HCT116 (cell line): Measurements from ENCODE around the gene IMMP2L. TPM values are rescaled to one million over a fixed set of nuclear protein-coding genes. Genes with fewer than 3 reads are reported as not detected.

Experiments used
- ATAC-seq: fragments of 200-7000 bp; cut with Tn5 transposase; 2 replicates; pipeline ENCODE4 v1.9.1; 2020; ENCODE audit warnings: mild to moderate bottlenecking, moderate library complexity
- BruUV-seq: library from RNA; stranded (reverse); fragments of 400-500 nt; replicated peaks from 2 replicates; lab custom pipeline; 2021; lab: Mats Ljungman, UMichigan
- CTCF ChIA-PET: fragments of 300-600 bp; sonication (Branson Sonifier 250); formaldehyde crosslinking; loops from one replicate; lab custom pipeline; 2021; ENCODE audit warnings: antibody characterized with exemption; lab: Charles Lee
- POLR2A ChIA-PET: fragments of 300-600, 350-600 bp; sonication (Branson Sonifier 250); formaldehyde crosslinking; loops from one replicate; lab custom pipeline; 2021; ENCODE audit warnings: antibody characterized with exemption; lab: Charles Lee
- RAD21 ChIA-PET, 2 experiments: fragments of 300-600 bp; sonication (Branson Sonifier 250); formaldehyde crosslinking; loops; one replicate each; lab custom pipeline; 2023; ENCODE audit warnings: low total read pairs in 2 of 2; ENCODE audit not compliant: uncharacterized antibody in 2 of 2, unreplicated experiment in 2 of 2, low non-redundant PET in 1 of 2; lab: Charles Lee
- DNase-seq: peaks from one replicate; pipeline ENCODE4 v3.0.0-alpha.2; 2010; ENCODE audit warnings: low read depth, low spot score
- H2AFZ ChIP-seq: fragments of 200-600 bp; shearing (Covaris generic), sonication (generic); 2 replicates; pipeline ENCODE4 v1.6.1; 2017; ENCODE audit warnings: low read depth, mixed run types, mixed read lengths, antibody characterized with exemption, low read length; ENCODE audit not compliant: poor library complexity, severe bottlenecking
- H3K27ac ChIP-seq: 2 replicates; pipeline ENCODE4 v1.5.1; 2012; ENCODE audit warnings: low read depth, low read length
- H3K27me3 ChIP-seq: fragments of 200-600 bp; sonication (generic); 2 replicates; pipeline ENCODE4 v1.6.1; 2016; ENCODE audit warnings: mixed run types, low read length, mixed read lengths; ENCODE audit not compliant: insufficient read depth
- H3K36me3 ChIP-seq, 2 experiments: fragments of 200-500 bp in 1 of 2; fragments of 200-600 bp in 1 of 2; sonication (Bioruptor generic) in 1 of 2; sonication (generic) in 1 of 2; 2 replicates each; pipeline versions ENCODE4 v1.5.1 to v1.6.1; 2014 to 2016; ENCODE audit warnings: low read length in 2 of 2, inconsistent platforms in 1 of 2, mixed read lengths in 1 of 2, mixed run types in 1 of 2; ENCODE audit not compliant: insufficient read depth in 2 of 2, control insufficient read depth in 1 of 2
- H3K4me1 ChIP-seq, 2 experiments: fragments of 200-600 bp in 1 of 2; sonication (generic) in 1 of 2; 2 replicates each; pipeline versions ENCODE4 v1.5.1 to v1.6.1; 2012 to 2017; ENCODE audit warnings: low read length in 2 of 2, inconsistent platforms in 1 of 2, mild to moderate bottlenecking in 1 of 2, mixed read lengths in 1 of 2, mixed run types in 1 of 2, moderate library complexity in 1 of 2; ENCODE audit not compliant: insufficient read depth in 2 of 2, control insufficient read depth in 1 of 2
- H3K4me2 ChIP-seq: fragments of 200-600 bp; sonication (generic); 2 replicates; pipeline ENCODE4 v1.6.1; 2017; ENCODE audit warnings: mixed run types, low read length, mixed read lengths
- H3K4me3 ChIP-seq, 2 experiments: fragments of 200-600 bp in 1 of 2; sonication (generic) in 1 of 2; replicated peaks in 1 of 2; 2 replicates each; pipeline ENCODE4 v1.5.1; 2011 to 2016; ENCODE audit warnings: low read length in 2 of 2, control low read depth in 1 of 2, low read depth in 1 of 2, mild to moderate bottlenecking in 1 of 2, mixed read lengths in 1 of 2, mixed run types in 1 of 2
- H3K79me2 ChIP-seq: fragments of 200-600 bp; sonication (generic); 2 replicates; pipeline ENCODE4 v1.6.1; 2017; ENCODE audit warnings: mild to moderate bottlenecking, mixed run types, low read length, moderate library complexity, mixed read lengths; ENCODE audit not compliant: insufficient read depth
- H3K9ac ChIP-seq: fragments of 200-600 bp; sonication (generic); 2 replicates; pipeline ENCODE4 v1.6.1; 2016; ENCODE audit warnings: low read length, mixed read lengths
- H3K9me2 ChIP-seq: fragments of 200-600 bp; sonication (generic), shearing (Covaris generic); 2 replicates; pipeline ENCODE4 v1.6.1; 2017; ENCODE audit warnings: mixed run types, mild to moderate bottlenecking, moderate library complexity; ENCODE audit not compliant: insufficient read depth
- H3K9me3 ChIP-seq, 2 experiments: fragments of 200-500 bp in 1 of 2; fragments of 200-600 bp in 1 of 2; sonication (Bioruptor generic) in 1 of 2; sonication (generic) in 1 of 2; 2 replicates each; pipeline ENCODE4 v1.6.1; 2014 to 2017; ENCODE audit warnings: low read length in 2 of 2, mixed read lengths in 2 of 2, inconsistent platforms in 1 of 2, low read depth in 1 of 2, mild to moderate bottlenecking in 1 of 2, mixed run types in 1 of 2, moderate library complexity in 1 of 2; ENCODE audit not compliant: control insufficient read depth in 1 of 2, insufficient read depth in 1 of 2
- H4K20me1 ChIP-seq: fragments of 200-600 bp; sonication (generic), shearing (Covaris generic); 2 replicates; pipeline ENCODE4 v1.6.1; 2017; ENCODE audit warnings: mixed run types, mild to moderate bottlenecking, moderate library complexity; ENCODE audit not compliant: insufficient read depth
- CBX3 ChIP-seq: IDR thresholded peaks from 2 replicates; pipeline ENCODE4 v1.6.1; 2012; ENCODE audit warnings: low read depth
- CEBPB ChIP-seq: IDR thresholded peaks from 2 replicates; pipeline ENCODE4 v1.6.1; 2012; ENCODE audit warnings: low read depth
- EGR1 ChIP-seq: IDR thresholded peaks from 2 replicates; pipeline ENCODE4 v1.6.1; 2012; ENCODE audit warnings: low read depth
- ELF1 ChIP-seq: IDR thresholded peaks from 2 replicates; pipeline ENCODE4 v1.6.1; 2012; ENCODE audit warnings: low read depth, borderline replicate concordance
- EZH2phosphoT487 ChIP-seq: fragments of 200-600 bp; IDR thresholded peaks from 2 replicates; pipeline ENCODE4 v1.6.1; 2018; ENCODE audit warnings: antibody characterized with exemption, borderline replicate concordance
- FOSL1 ChIP-seq: IDR thresholded peaks from 2 replicates; pipeline ENCODE4 v1.6.1; 2012; ENCODE audit warnings: low read depth
- JUND ChIP-seq: IDR thresholded peaks from 2 replicates; pipeline ENCODE4 v1.6.1; 2012
- POLR2A ChIP-seq: IDR thresholded peaks from 2 replicates; pipeline ENCODE4 v1.7.0; 2011; ENCODE audit warnings: borderline replicate concordance; ENCODE audit not compliant: insufficient read depth, insufficient read length; ENCODE audit errors: extremely low read depth
- POLR2AphosphoS5 ChIP-seq: IDR thresholded peaks from 2 replicates; pipeline ENCODE4 v1.6.1; 2011; ENCODE audit warnings: mild to moderate bottlenecking, low read depth, low read length, moderate library complexity
- RAD21 ChIP-seq: IDR thresholded peaks from 2 replicates; pipeline ENCODE4 v1.6.1; 2012; ENCODE audit warnings: low read depth, mild to moderate bottlenecking
- SIN3A ChIP-seq: IDR thresholded peaks from 2 replicates; pipeline ENCODE4 v1.6.1; 2012; ENCODE audit warnings: low read depth
- SP1 ChIP-seq: IDR thresholded peaks from 2 replicates; pipeline ENCODE4 v1.6.1; 2012; ENCODE audit warnings: low read depth
- SRF ChIP-seq: IDR thresholded peaks from 2 replicates; pipeline ENCODE4 v1.6.1; 2012; ENCODE audit warnings: low read depth
- TCF7L2 ChIP-seq: IDR thresholded peaks from 2 replicates; pipeline ENCODE4 v1.7.0; 2011; ENCODE audit warnings: borderline replicate concordance, inconsistent platforms; ENCODE audit not compliant: insufficient read depth, insufficient read length; ENCODE audit errors: extremely low read depth
- YY1 ChIP-seq: IDR thresholded peaks from 2 replicates; pipeline ENCODE4 v1.6.1; 2011; ENCODE audit warnings: low read length, low read depth, moderate library complexity, mild to moderate bottlenecking; ENCODE audit not compliant: insufficient replicate concordance; ENCODE audit errors: extremely low read depth
- ZFX ChIP-seq: fragments of 450-650 bp; IDR thresholded peaks from 2 replicates; pipeline ENCODE4 v1.6.1; 2017
- ZNF274 ChIP-seq: fragments of 200-500 bp; sonication (Bioruptor generic); IDR thresholded peaks from 2 replicates; pipeline ENCODE4 v1.6.1; 2014; ENCODE audit warnings: mild to moderate bottlenecking, low read depth, low read length, inconsistent platforms
- intact Hi-C: fragments of 100-400 bp; cut with micrococcal nuclease; formaldehyde crosslinking; loops from 2 replicates; pipeline ENCODE4 v1.10.0; 2022
- total RNA-seq: library from RNA; stranded (reverse); gene quantifications from one replicate; pipeline ENCODE4 v1.2.1, GENCODE V29; 2021; ENCODE audit not compliant: unreplicated experiment
- TF ChIP-seq, protein P1 (sequence below): IDR thresholded peaks from 2 replicates; pipeline ENCODE4 v1.6.1; 2012
- TF ChIP-seq, protein P2 (sequence below): IDR thresholded peaks from 2 replicates; pipeline ENCODE4 v1.6.1; 2012
- TF ChIP-seq, protein P3 (sequence below), 3 experiments: fragments of 200-600 bp in 1 of 3; sonication (generic) in 1 of 3; IDR thresholded peaks in 2 of 3; conservative IDR thresholded peaks in 1 of 3; 2 replicates each; pipeline ENCODE4 v1.5.1; 2012 to 2017; ENCODE audit warnings: low read depth in 2 of 3, low read length in 2 of 3, antibody characterized with exemption in 1 of 3, borderline replicate concordance in 1 of 3, control low read depth in 1 of 3, mild to moderate bottlenecking in 1 of 3, mixed read lengths in 1 of 3, mixed run types in 1 of 3, moderate library complexity in 1 of 3; ENCODE audit not compliant: insufficient read depth in 1 of 3

Gene IMMP2L
- total RNA-seq, 1 experiment from 2014 or later: 21.1 TPM

DNA sequence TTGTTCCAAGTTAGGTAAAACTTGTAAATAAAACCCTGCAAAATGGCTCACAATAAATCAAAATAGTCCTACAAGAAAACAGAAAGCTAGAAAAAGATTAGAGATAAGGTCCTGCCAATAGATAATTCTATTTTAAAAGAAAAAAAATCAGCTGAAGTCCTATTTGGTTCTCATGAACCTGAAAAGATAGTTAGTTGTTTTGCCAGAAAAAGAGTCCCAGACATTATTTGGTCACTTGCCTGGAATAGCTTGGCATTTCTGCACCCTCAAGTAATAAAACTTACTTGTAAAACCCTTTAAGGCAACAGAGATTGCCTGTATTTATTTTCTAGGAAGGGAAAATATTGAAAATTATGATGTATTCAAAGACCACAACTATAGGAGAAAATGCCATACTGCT is 423.7 kb downstream of the IMMP2L start:
- H3K4me3 ChIP-seq: peak overlapping the region in 1 of 2 experiments; percentile 25; a peak in 2 of 4 replicates
- H2AFZ ChIP-seq: no peak overlapping the region
- no peak for ATAC-seq
- H3K9me2 ChIP-seq: no peaks in the 10 kb centered on the region
- H3K9me3 ChIP-seq: no peaks in the 10 kb centered on the region
- no peaks in the 10 kb centered on the region for H3K36me3 ChIP-seq
- no peaks in the 10 kb centered on the region for H4K20me1 ChIP-seq
- CTCF ChIA-PET: no interaction called here
- no peaks in the 10 kb centered on the region for H3K79me2 ChIP-seq
- RAD21 ChIA-PET: no interaction called here
- H3K27me3 ChIP-seq: no peaks in the 10 kb centered on the region
- POLR2A ChIA-PET: interaction anchor here (1.0 to 1.2 kb wide), 2 partner anchors 8 to 13 kb away, joined by 3 to 4 read pairs; no protein-coding TSS in a partner anchor
- TF ChIP-seq ELF1 (peak; percentile 4; the same call in 1 of the 2 replicates), POLR2A (no peak), CEBPB (no peak), RAD21 (no peak), POLR2AphosphoS5 (no peak), ZNF274 (no peak), SRF (no peak), EZH2phosphoT487 (no peak)
- TF ChIP-seq, protein P1, sequence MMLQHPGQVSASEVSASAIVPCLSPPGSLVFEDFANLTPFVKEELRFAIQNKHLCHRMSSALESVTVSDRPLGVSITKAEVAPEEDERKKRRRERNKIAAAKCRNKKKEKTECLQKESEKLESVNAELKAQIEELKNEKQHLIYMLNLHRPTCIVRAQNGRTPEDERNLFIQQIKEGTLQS: no peak
- BruUV-seq: no TSS peak
- H3K4me2 ChIP-seq: peak overlapping the region; percentile 70
- no peak for DNase-seq
- H3K27ac ChIP-seq: peak overlapping the region; percentile 72; the same call in 1 of the 2 replicates
- H3K4me1 ChIP-seq: peaks cover 22 to 23% of the 10 kb centered on the region in 2 experiments
- no peak overlapping the region; the same call in 1 of the 2 replicates for H3K9ac ChIP-seq
- intact Hi-C loops: no loop called here

DNA sequence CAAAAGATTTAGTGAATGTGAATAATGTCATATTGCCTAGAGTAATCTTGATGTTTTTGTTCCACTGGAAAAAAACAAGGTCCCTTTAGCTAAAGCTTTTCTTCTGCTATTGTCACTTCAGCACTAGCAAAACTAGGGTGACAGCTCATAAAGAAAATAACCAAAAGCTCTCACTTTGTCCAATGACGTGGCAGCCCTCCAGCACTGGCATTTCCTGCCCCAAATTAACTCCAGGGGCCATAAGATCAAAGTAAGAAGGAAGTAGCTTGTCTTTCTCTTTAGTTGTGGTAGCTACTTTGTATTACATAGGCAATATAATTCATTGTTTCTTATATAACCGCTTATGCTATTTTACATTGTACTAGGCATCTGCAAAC is 424.1 kb downstream of the IMMP2L start:
- ChIA-PET CTCF (no interaction called here), POLR2A (interaction anchor here (1.0 to 1.2 kb wide), 2 partner anchors 9 to 12 kb away, joined by 3 to 4 read pairs; no protein-coding TSS in a partner anchor)
- H3K27me3 ChIP-seq: no peaks in the 10 kb centered on the region
- H3K4me3 ChIP-seq: peak overlapping the region in 1 of 2 experiments; percentile 25; a peak in 2 of 4 replicates
- H2AFZ ChIP-seq: no peak overlapping the region
- no peaks in the 10 kb centered on the region for H3K9me2 ChIP-seq
- intact Hi-C loops: no loop called here
- BruUV-seq: no TSS peak
- peak; percentile 77 for TF ChIP-seq SP1
- TF ChIP-seq CBX3: peak; percentile 83
- peak; percentile 80 for TF ChIP-seq FOSL1
- TF ChIP-seq ZNF274: no peak
- TF ChIP-seq POLR2A: no peak
- TF ChIP-seq ZFX: no peak
- TF ChIP-seq ELF1: peak; percentile 36
- peak; percentile 30; the same call in 1 of the 2 replicates for TF ChIP-seq EGR1
- TF ChIP-seq SIN3A: peak; percentile 46; the same call in 1 of the 2 replicates
- TF ChIP-seq, protein P2, sequence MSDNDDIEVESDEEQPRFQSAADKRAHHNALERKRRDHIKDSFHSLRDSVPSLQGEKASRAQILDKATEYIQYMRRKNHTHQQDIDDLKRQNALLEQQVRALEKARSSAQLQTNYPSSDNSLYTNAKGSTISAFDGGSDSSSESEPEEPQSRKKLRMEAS: no peak
- peak; percentile 13; the same call in 1 of the 2 replicates for TF ChIP-seq RAD21
- no peak for TF ChIP-seq EZH2phosphoT487
- TF ChIP-seq JUND: peak; percentile 83
- peak; percentile 57 for TF ChIP-seq TCF7L2
- TF ChIP-seq, protein P3, sequence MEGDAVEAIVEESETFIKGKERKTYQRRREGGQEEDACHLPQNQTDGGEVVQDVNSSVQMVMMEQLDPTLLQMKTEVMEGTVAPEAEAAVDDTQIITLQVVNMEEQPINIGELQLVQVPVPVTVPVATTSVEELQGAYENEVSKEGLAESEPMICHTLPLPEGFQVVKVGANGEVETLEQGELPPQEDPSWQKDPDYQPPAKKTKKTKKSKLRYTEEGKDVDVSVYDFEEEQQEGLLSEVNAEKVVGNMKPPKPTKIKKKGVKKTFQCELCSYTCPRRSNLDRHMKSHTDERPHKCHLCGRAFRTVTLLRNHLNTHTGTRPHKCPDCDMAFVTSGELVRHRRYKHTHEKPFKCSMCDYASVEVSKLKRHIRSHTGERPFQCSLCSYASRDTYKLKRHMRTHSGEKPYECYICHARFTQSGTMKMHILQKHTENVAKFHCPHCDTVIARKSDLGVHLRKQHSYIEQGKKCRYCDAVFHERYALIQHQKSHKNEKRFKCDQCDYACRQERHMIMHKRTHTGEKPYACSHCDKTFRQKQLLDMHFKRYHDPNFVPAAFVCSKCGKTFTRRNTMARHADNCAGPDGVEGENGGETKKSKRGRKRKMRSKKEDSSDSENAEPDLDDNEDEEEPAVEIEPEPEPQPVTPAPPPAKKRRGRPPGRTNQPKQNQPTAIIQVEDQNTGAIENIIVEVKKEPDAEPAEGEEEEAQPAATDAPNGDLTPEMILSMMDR (IDR thresholded peaks at IDR 0.05 in 2 of 3, conservative IDR thresholded peaks at IDR 0.05 in 1 of 3; ENCODE audit: borderline replicate concordance in 1 of 3, insufficient read depth in 1 of 3, low read depth in 2 of 3, low read length in 2 of 3): no peak
- 0 out of 2 replicates have a peak, but pooled peaks have one; percentile 15 for TF ChIP-seq SRF
- TF ChIP-seq YY1: peak; percentile 45
- TF ChIP-seq, all 23 proteins: peak for 11
- no peaks in the 10 kb centered on the region for H3K9me3 ChIP-seq
- RAD21 ChIA-PET: no interaction called here
- no peaks in the 10 kb centered on the region for H3K79me2 ChIP-seq
- ATAC-seq (peak; percentile 86), DNase-seq (peak; percentile 62)
- H4K20me1 ChIP-seq: no peaks in the 10 kb centered on the region
- H3K4me1 ChIP-seq: peaks cover 23 to 27% of the 10 kb centered on the region in 2 experiments
- peak overlapping the region; percentile 70 for H3K4me2 ChIP-seq
- peak overlapping the region; percentile 72 for H3K27ac ChIP-seq
- H3K9ac ChIP-seq: peak overlapping the region; percentile 10; the same call in 1 of the 2 replicates
- H3K36me3 ChIP-seq: no peaks in the 10 kb centered on the region
